ENCODE results near the gene TUT1.
A peak's percentile ranks its signal among the peaks of the same experiment; 100 is the strongest.
"Not testable (repeated sequence)": the region's sequence is repeated elsewhere in the genome, so short reads cannot be mapped to it uniquely, and the experiment has no call there.

The TUT1 gene

DNA sequence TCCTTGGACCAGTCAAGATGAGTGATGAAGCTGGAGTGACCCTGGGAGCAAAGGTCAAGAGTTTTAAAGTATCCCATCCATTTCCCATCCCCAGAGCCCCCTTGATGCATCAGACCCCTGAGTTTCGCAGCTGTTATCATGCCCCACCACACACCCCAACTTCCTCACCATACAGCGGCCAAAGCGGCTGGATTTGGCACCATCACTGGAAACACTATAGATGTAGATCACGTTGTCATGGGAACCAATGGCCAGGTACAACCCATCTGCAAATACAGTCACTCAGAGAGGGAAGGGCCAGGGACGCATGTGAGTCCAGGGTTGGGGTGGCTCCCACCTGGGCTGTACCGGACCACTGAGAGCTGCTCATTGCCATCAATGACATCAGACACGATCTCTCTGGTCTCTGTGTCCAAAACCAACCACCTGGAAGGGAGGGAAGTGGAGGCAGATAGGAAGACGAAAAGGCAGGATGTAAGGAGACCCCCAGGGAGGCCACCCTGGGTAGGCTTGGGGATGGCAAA, 12.5 kb upstream of the TUT1 start:
- no peak for DNase-seq

DNA sequence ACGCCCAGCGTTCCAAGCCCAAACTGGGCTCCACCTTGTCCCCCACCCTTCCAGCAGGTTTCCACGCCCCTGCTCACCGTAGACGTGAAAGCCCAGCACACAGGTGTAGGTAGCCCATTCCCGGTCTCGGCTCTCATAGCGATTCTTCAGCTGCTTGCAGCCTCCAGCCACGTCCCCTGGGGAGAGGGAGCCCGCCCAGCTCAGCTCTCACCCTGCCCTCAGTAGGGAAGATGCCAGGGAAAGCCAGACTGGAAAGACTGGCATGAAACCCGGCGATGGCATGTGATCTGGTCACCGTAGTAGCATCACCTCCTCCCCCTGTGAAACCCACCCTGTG, 11.7 kb upstream of the TUT1 start:
- DNase-seq, result no peak

DNA sequence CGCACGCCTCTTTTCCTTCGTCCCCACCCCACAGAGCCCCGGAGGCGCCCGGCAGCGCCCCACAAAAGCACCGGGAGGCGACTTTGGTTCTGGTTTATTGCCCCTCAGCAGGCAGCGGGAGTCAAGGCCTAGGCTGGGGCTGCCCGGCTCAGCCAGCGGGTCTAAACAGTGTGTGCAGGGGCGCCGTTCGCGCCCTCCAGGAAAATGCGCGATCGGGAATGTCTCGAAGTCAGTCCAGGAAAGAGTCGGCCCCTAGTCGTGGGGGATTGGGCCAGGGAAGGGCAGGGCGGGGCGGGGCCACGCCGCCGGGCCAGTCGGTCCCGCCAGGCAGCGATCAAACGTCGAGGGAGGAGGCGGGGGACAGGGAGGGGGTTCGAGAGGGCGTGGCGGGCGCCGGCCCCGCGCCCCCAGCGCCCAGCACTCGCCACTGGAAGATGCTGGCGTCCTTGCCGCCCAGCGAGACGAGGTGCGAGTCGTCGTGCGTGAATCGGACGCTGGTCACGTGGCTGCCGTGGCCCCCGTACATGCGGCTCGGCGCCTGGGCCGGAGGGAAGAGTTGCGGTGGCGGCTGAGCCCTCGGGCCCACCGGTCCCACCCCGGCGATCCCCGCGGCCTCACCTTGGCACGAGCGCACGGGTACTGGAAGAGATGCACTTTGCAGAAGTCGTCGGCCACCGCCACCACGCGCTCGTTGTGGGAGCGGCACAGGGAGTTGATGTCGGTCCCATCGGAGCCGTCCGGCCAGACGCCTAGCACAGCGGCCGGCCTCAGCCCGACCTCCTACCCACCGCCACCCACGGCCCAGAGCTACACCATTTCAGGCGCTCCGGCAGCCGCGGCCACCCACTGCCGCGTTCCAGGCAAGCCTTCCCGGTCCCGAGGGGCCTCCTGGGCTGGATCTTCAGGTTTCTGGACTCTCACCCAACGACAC, 11.1 kb upstream of the TUT1 start:
- peak; percentile 54 for DNase-seq

DNA sequence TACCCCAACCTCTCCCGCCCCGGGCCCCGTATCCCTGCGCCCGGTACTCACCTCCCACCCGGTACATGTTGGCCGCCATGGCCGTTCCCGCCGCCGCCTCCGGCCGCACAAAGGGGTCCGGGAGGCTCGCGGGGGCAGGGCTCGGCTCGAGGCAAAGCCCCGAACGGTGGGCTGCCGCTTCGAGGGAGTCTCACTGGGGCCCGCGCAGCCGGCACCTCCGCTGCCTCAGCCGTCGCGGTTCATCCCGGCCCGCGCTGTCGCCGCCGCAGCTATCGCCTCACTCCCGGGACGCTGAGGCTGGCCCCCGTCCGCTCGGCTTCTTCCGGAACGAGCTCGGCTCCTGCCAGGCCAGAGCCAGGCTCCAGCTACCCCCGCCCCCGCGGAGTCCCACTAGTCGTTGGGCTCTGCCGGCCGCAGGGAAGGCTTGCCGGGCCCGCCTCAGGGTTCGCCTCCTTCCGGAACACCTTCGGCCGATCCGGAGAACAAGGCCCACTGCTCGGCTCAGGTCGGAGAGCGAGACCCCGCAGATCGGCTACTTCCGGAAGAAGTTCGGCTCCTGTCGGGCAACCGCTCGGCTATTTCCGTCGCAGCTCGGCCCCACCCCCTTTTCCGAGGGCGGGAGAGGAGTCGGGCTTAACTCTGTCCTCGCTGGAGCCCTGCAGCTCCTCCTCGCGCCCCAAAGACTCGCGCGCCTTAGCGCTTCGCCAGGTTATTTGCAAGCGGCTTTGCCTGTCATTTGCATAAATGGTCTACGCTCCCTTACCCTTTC, 10.2 kb upstream of the TUT1 start, which contains the start of gene MTA2:
Gene MTA2 (minus strand): TSS at position 494 of the 769 bp plus-strand sequence. CDS start 415 bp downstream, at position 79.
- peak; percentile 100 for DNase-seq

DNA sequence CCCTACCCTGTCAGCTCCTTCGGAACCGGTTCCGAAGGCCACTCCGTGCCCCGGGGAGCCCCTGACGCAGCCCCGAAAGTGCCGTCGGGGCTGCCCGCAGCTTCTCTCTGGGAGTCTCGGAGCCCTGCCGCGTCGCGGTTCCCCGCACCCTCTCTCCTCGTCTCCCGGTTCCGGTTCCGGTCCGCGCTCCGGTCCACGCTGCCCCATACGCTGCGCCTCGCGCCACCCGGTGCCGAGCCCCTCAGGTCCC, 9.7 kb upstream of the TUT1 start:
- peak; percentile 59 for DNase-seq

DNA sequence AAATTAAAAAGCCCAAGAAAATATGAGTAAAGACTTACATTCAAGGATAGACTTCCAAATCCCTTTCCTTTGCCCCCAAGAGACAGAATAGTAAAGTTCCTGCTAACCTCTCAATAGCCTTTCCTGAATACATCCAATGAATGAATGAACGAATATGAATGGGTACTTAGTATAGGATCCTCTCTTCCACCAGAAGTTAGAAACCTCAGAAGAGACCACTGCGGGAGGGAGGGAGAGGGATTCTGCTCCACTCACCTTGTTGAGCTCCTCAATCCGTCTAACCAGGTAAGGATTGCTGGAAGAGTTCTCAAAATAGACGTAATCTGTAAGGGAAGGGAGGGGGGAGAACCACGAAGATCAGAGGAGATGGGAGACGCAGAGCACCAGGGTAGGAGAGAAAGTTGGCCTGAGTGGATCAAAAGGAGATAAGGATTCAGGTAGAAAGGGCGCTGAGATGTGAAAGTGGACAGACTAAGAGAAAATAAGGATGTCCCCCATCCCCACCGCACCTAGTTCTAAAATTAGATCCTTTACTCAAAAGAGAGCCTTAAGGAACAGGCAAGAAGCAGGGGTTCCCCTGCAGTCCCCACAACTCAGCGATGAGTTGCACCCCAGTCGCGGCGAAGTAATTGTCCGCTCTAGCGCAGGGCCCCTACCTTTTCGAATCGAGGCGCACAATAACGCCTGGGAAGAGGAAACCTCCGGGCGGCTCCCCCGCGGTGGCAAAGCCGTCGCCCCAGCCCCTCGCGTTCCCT, 9.2 kb upstream of the TUT1 start:
- no peak for DNase-seq

DNA sequence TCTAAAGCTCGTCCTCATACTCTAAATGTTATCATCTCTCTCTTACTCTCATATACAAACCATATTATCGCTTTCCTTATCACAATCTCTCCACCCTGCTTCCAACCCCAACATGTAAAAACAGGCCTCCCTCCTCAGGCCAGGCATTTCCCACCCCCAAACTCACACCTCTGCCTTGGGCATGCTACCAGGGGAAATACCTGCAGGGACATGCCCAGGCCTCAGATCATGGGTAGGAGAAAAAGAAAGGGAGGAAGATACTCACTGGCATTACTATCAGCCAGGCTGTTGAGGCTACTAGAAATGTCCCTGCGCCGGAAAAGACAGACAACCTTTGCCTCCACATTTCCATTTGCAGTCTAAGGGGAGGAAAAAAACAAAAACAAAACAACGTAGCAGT, 8.6 kb upstream of the TUT1 start:
- DNase-seq, result no peak

DNA sequence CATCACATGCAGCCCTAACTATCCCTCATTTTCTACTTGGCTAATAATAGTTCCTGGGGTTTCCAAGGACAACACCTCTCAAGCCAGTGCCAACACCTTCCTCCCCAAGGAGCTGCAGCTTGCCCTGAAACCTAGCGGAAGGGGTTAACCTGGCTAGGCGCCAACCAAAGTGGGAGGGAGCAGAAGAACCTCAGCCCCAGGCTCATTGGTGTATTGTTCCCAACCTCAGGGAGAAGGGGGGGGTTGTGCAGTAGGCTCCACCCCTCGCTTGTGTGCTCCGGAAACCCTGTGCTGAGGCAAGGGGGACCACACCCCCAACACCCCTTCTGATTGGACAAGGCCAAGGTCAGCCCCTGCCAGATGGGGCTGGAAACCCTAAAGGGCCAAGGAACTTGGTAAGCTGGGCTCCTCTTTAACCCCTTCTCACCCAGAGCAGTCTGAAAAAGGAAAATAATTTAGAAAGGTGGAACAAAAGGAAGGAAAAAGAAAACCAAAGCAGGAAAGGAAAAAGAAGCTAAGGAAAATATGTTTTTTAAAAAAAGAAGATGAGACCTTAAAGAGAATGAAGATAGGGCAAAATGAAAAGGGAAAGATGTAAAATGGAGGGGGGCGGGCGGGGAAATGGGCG, 7.9 kb upstream of the TUT1 start:
- DNase-seq, result peak; percentile 99

DNA sequence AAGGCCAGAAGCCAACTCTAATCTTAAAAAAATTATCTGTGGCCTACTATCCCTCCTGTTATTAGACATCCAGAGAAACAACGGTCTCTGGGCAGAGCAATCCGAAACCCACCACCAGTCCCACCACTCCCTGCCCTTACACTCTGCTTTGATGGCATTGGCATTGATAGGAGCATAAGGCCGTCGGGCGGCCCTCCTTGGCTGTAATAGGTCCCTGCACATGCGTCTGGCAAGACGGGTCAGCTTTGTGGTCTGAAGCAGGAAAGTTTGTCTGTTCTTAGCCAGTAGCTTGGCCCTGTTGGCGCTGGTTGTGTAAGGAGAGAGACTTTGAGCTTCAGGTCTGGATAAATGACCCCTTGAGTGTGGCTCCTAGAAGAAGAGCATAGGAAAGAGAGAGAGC, 3.8 kb upstream of the TUT1 start:
- DNase-seq, result no peak

DNA sequence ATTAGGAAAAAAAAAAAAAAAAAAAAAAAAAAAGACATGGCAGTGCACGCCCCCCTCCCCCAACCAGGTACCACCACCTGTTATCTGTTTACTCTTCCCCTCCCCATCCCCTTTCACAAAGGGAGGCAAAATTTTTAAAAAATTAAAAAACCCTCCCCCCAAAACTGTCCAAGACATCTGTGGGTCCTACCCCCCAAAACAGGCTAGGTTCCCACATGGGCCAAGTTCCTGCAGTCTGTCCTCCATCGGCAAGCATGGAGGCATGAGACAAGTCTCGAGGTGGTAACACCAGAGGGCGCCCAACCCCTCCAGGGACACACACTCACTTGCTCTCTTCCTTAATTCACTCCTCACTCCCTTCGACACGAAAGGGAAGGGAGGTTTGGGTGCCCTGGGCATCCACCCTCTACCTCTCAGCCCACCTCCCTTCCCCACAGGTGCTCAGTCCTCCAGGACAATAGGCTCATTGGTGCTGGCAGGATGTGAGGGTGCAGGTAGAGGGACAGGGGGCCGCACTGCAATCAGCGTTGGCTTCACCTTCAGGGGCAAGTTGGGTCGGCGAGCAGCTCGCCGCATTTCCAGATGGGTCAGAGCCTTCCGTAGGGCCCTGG, 2.2 kb upstream of the TUT1 start:
- peak; percentile 82 for DNase-seq

DNA sequence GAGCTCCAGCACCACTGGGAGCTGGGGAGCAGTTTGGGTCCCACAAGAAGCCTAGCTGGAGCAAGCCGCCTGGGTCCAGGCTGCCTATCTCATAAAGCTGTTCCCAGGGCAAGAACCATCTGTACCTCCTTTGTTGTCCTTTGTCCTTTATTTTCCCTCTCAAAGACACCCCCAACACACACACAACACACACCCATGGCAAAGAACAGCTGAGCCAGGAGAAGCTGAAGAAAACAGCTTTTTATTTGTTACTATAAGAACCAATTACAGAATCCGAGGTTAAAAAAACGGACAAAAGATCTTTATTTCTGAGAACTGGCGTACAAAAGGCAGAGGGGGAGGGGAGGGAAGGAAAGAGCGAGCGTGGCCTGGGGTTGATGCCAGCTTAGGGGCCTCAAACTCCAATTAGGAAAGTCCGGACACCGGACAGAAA, 1.7 kb upstream of the TUT1 start:
- no peak for DNase-seq

DNA sequence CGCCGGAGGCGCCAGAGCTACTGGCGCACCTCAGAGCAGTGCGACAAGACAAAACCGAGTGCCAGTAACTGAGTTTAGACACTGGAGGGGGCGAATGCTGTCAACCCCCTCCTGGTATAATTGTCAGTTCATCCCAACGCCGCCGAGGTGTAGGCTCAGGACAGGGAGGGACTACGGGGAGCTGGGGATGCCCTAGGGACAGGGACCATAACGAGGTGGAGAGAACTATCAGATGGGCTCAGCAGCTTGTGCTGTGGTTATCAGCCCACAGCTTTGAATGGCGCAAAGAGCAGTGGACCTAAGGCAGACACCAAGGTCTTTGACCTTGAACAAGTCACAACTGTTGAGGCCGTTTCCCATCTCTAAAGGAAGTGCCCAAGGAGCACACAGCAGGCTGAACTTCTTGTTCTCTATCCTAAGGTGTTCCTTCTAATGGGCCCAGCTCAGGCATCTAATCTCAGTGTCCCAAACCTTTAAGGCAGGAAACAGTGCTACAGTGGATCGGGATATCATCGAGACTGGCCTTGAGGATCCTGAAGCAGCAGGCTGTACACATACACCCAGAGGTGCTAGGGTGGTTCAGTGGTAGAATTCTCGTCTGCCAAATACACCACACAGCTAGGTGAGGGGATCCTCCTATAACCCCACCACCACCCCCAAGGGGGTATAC, 958 bp upstream of the TUT1 start:
- DNase-seq, result no peak

DNA sequence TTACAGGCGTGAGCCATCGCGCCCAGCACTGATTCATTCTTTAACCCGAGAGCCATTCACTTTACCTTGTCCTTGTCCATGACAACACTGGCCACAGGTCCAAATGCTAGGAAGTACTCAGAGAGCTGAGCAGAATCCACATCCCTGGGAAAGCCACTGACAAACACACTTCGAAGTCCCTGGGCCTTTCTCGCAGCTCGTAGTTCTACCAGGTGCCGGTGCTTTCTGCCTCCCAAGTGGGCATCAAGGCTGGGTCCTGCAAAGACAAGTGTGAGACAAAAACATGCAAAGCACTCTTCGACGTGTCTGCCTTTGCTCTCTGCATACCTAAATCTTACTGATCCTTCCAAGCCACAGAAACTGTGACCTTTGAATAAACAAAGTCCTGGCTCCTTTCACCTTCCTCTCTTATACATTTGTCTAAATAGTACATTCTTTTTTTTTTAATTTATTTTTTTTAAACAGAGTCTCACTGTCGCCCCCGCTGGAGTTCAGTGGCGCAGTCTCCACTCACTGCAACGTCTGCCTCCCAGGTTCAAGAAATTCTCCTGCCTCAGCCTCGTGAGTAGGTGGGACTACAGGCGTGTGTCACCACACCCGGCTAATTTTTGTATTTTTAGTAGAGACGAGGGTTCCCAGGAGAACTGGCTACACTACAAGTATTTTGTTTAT, 2.2 kb downstream of the TUT1 start:
- DNase-seq, result peak; percentile 39

DNA sequence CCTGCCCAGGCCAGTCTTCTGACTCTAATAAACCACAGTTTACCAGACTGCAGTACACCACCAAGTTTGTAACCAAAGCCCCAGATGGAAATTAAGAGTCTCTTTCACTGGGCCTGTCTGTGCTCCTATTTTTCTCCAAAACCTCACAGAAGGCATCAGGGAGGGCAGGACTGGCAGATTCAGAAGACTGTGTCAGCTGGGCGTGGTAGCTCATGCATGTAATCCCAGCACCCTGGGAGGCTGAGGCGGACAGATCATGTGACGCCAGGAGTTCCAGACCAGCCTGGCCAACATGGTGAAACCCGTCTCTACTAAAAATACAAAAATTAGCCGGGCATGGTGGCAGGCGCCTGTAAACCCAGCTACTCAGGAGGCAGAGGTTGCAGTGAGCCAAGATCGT, 6.0 kb downstream of the TUT1 start:
- DNase-seq, result not testable (repeated sequence)

DNA sequence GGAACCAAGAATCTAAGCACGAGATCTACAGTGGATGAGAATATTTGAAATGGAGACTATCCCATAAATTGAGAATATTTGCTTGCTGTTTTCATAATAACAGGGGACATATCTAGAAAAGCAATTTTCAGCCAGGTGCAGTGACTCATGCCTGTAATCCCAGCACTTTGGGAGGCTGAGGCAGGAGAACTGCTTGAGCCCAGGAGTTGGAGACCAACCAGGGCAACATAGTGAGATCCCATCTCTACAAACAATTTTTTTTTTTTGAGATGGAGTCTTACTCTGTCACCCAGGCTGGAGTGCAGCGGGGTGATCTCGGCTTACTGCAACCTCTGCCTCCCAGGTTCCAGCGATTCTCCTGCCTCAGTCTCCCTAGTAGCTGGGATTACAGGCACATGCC, 9.6 kb downstream of the TUT1 start:
- not testable (repeated sequence) for DNase-seq

DNA sequence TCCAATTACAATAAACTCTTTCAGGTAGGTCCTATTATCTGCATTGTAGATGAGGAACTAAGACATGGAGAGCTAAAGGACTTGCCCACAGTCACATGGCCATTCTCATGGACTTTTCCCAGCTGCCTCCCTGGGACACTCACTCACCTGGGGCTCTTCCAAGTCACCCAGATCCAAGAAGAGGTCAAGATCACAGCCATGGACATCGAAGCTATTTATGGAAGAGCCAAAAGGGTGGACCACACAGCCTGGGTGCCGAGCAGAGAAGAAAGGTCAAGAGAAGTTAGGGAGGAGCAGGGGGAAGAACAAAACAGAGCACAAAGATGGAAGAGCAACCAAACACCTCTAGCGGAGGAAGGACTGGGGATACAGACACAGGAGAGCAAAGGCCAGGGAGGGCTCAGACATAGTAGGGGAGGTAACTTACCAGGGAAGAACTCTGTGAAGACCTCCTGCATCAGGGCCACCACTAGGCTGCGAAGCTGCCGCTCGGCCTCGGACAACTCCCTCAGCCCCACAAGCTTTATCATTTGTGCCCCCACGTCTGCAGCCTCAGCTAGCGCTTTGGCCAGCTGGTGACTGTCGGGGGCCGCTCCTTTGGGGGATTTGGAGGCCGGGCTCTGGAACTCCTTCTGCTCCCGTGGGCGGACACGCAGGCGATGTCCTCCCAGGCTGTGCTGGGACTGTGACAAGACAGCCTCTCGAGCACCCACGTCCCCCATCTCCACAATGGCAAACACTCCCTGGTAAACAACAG, 10.2 kb downstream of the TUT1 start:
- DNase-seq, result no peak

DNA sequence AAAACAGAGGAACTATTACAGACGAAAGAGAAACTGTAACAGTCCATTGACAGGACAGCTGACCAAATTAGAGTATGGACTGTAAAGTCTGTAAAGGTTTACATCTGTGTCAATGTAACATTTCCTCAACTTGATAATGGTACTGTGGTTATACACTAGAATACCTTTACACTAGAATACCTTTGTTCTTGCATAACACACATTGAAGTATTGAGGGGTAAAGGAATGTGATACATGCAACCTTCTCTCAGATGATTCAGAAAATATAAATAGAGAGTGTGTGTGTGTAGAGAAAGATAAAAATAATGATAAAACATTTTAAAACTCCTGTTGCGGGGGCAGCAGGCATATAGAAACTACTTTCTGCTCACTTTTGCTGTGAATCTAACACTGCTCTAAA, 12.1 kb downstream of the TUT1 start:
- no peak for DNase-seq

DNA sequence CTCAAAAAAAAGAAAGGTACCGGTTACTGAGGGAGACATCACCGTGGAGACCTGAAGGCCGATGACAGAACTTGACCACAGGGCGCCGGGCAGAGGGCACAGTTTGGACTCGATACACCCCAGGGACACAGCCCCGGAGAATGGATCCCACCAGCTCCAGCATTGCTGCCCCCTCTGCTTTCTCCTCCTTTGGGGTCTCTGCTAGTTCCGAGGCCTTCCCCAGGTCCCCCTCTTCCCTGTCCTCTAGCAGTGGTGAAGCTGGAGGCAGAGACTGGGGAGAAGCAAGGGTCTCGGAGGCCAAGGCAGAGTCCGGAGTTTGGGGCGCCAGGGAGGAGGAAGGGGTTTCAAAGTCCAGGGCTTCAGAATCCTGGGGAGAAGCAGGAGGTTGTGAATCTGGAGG, 12.8 kb downstream of the TUT1 start:
- DNase-seq, result no peak

DNA sequence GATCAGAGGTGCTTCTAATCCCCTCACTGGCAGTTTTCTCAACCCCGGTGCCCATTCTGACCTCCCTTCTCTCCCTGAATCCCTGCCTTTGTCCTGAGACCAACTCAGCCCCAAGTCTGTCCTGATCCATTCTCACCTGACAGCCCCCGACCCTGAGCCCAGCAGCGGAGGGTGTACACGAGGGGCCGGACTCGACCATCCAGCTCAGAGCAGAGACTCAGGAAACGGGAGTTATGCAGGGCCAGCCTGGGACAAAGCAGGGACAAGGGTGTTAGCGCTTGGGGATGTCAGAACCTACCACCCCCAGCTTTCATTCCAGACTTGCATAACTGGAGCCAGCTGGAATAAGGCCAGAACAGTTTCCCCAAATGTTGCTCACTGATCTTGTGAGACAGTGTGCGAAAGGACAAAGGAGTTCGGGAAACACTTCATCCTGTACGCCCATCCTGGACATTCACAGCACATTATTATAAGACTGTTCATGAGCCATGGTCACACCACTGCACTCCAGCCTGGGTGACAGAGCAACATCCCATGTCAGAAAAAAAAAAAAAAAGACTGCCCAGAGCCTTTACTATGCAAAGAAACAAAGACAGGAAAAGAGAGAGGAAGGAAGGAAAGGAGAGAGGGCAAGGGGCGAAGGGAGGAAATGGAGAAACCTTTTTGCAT, 14.1 kb downstream of the TUT1 start:
- no peak for DNase-seq

DNA sequence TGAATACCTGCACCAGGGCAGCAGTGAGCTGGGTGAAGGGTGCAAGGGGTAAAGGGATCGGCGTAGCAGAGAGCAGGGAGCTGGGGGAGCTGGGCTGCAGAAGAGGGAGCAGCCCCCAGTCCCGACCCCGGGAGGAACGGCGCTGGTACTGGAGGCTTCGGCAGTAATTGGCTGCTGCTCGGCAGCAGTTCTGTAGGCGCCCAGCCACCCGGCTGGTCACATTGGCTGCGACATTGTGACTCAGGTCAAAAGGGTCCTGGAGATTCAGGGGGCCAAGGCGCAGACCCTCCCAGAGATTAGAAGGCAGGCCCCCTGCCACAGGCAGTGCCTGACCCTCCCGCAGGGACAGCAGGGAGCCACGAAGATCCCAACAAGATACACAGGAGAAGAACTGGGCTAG, 15.5 kb downstream of the TUT1 start:
- DNase-seq, result no peak

All from activated CD4-positive, alpha-beta T cell treated with anti-CD3 and anti-CD28 coated beads, Interleukin-2, amount 50 U/mL, for 16 hours (primary cell).